ENCODE results near the gene ARFRP1. TPM values are rescaled to one million over a fixed set of nuclear protein-coding genes. Genes with fewer than 3 reads are reported as not detected.

Gene ARFRP1
- total and polyA plus RNA-seq, 2 of the 13 experiments (the other 11 are each of a cell fraction or from before 2014, with no cell fraction given) = 32.0 to 51.1 TPM

- TF ChIP-seq SRY (CRISPR knock-in tag; IDR thresholded peaks at IDR 0.05) = no peak
- TF ChIP-seq ZFP82 (CRISPR knock-in tag; IDR thresholded peaks at IDR 0.05; ENCODE audit: borderline replicate concordance) = no peak
- TF ChIP-seq CREM (IDR thresholded peaks at IDR 0.05) = no peak
- 0 out of 2 replicates have a peak, but pooled peaks have one; percentile 8 for TF ChIP-seq CREM (CRISPR knock-in tag; IDR thresholded peaks at IDR 0.05)
- TF ChIP-seq ZFP62 (CRISPR knock-in tag; IDR thresholded peaks at IDR 0.05) = 0 out of 2 replicates have a peak, but pooled peaks have one; percentile 22
- TF ChIP-seq SMAD3 (CRISPR knock-in tag; IDR thresholded peaks at IDR 0.05) = 0 out of 2 replicates have a peak, but pooled peaks have one; percentile 24
- TF ChIP-seq MAF1 (CRISPR knock-in tag; IDR thresholded peaks at IDR 0.05; ENCODE audit: borderline replicate concordance) = 0 out of 2 replicates have a peak, but pooled peaks have one; percentile 3
- TF ChIP-seq CCAR2 (optimal IDR thresholded peaks at IDR 0.05; ENCODE audit: low read depth, low read length) = no peak
- TF ChIP-seq ZKSCAN5 (CRISPR knock-in tag; IDR thresholded peaks at IDR 0.05) = peak; percentile 52; the same call in 1 of the 2 replicates
- no peak for TF ChIP-seq CSRNP2 (CRISPR knock-in tag; conservative IDR thresholded peaks at IDR 0.05; ENCODE audit: low read depth)
- TF ChIP-seq ZNF33B (CRISPR knock-in tag; IDR thresholded peaks at IDR 0.05) = no peak; the same call in 1 of the 2 replicates
- TF ChIP-seq ZNF574 (CRISPR knock-in tag; IDR thresholded peaks at IDR 0.05) = no peak
- 0 out of 2 replicates have a peak, but pooled peaks have one; percentile 73 for TF ChIP-seq ZNF737 (CRISPR knock-in tag; IDR thresholded peaks at IDR 0.05; ENCODE audit: borderline replicate concordance)
- no peak for TF ChIP-seq AGO1 (IDR thresholded peaks at IDR 0.05; ENCODE audit: low read depth, low read length, poor library complexity, severe bottlenecking)
- 0 out of 2 replicates have a peak, but pooled peaks have one; percentile 48 for TF ChIP-seq RXRA (CRISPR knock-in tag; IDR thresholded peaks at IDR 0.05)
- TF ChIP-seq ZBTB7B (CRISPR knock-in tag; IDR thresholded peaks at IDR 0.05) = no peak; the same call in 1 of the 2 replicates
- 0 out of 2 replicates have a peak, but pooled peaks have one; percentile 36 for TF ChIP-seq ZFP37 (CRISPR knock-in tag; IDR thresholded peaks at IDR 0.05; ENCODE audit: borderline replicate concordance)
- TF ChIP-seq DMTF1 (CRISPR knock-in tag; IDR thresholded peaks at IDR 0.05) = no peak
Measured at GRCh38 chr20:63708301-63709148, 749 bp upstream of the ARFRP1 start (continued).
